ENCODE data around the gene GPS1. TPM values are rescaled to one million over a fixed set of nuclear protein-coding genes. Genes with fewer than 3 reads are reported as not detected.

Gene GPS1
- total RNA-seq, 3 donors from 2014 or later (not counting 1 experiment from before 2014, with no cell fraction given) = 78.9 to 87.6 (median 85.3) TPM

DNA sequence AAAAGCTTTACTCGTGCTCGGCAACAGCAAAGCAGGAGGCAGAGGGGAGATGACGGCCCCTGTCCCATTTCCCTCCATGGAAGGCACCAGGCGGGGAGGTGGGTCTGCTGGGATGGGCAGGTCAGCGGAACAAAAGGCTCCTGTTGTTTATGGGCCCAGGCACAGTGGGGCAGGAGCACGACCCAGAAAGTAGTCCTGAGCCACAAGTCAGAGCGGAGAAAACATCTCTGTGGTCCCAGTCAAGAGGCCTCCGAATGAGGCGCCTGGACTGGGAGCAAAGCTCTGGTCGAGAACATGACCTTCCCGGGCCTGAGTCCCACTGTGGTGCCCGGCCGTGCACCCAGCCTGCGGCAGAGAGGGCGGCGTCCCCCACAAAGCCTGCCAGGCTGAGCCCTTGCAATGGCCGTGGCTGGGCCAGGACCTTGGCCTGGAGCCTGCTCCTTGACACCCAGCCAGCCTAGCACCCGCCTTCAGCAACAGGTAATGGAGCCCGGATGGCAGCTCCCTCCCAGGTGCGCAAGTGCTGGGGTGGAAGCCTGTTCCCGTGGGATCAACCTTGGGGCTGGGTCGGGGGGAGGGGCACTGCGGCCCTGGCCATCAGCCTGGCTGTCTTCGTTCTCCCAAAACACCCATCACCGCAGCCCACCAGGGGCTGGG, 3.7 kb upstream of the GPS1 start:
- Histone ChIP-seq H3K4me3 (ENCODE audit: low read length) (no peak overlapping the region), H3K4me1 (ENCODE audit: control insufficient read depth, insufficient read depth, low read length) (peaks cover 20% of the 10 kb centered on the region), H3K36me3 (ENCODE audit: control insufficient read depth, insufficient read depth, low read length) (no peaks in the 10 kb centered on the region), H3K9me3 (ENCODE audit: control insufficient read depth, insufficient read depth, low read length) (no peaks in the 10 kb centered on the region), H3K27me3 (ENCODE audit: control insufficient read depth, insufficient read depth, low read length) (no peaks in the 10 kb centered on the region), H3K27ac (ENCODE audit: low read length) (no peak overlapping the region)
- no peak for ATAC-seq
- Mint-ChIP-seq H3K27me3 (ENCODE audit: low read depth in 2 of 2) (no peaks in the 10 kb centered on the region), H3K36me3 (no peaks in the 10 kb centered on the region), H3K9me3 (no peaks in the 10 kb centered on the region), H3K4me1 (peaks cover 0 to 11% of the 10 kb centered on the region in 2 donors), H3K4me3 (no peak overlapping the region), H3K27ac (no peak overlapping the region)
- DNase-seq = no peak
- WGBS (ENCODE audit: insufficient coverage) = 96% methylated on average over 24 of the region's 25 CpGs
- intact Hi-C loops (cut with micrococcal nuclease) = no loop called here
- TF ChIP-seq, protein P1, sequence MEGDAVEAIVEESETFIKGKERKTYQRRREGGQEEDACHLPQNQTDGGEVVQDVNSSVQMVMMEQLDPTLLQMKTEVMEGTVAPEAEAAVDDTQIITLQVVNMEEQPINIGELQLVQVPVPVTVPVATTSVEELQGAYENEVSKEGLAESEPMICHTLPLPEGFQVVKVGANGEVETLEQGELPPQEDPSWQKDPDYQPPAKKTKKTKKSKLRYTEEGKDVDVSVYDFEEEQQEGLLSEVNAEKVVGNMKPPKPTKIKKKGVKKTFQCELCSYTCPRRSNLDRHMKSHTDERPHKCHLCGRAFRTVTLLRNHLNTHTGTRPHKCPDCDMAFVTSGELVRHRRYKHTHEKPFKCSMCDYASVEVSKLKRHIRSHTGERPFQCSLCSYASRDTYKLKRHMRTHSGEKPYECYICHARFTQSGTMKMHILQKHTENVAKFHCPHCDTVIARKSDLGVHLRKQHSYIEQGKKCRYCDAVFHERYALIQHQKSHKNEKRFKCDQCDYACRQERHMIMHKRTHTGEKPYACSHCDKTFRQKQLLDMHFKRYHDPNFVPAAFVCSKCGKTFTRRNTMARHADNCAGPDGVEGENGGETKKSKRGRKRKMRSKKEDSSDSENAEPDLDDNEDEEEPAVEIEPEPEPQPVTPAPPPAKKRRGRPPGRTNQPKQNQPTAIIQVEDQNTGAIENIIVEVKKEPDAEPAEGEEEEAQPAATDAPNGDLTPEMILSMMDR (IDR thresholded peaks at IDR 0.05) = no peak

DNA sequence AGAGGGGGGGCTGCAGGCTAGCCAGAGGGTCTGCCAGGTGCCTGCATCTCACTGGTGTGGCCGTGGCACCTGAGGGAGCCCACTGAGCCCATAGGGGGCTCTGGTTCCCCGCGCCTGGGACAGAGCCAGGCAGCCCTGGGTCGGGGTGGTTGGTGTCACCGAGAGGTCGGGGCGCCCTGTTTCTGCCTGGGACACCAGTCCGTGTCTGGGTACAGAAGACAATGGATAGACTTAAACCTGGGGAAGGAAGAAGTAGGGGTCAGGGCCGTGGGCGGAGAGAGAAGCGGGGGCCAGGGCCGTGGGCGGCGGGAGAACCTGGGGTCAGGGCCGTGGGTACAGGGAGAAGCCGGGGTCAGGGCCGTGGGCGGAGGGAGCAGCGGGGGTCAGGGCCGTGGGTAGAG, 3.1 kb upstream of the GPS1 start:
- intact Hi-C loops (cut with micrococcal nuclease) = no loop called here
- Histone ChIP-seq H3K9me3 (ENCODE audit: control insufficient read depth, insufficient read depth, low read length) (no peaks in the 10 kb centered on the region), H3K27me3 (ENCODE audit: control insufficient read depth, insufficient read depth, low read length) (no peaks in the 10 kb centered on the region), H3K4me1 (ENCODE audit: control insufficient read depth, insufficient read depth, low read length) (peaks cover 26% of the 10 kb centered on the region), H3K27ac (ENCODE audit: low read length) (no peak overlapping the region), H3K4me3 (ENCODE audit: low read length) (no peak overlapping the region), H3K36me3 (ENCODE audit: control insufficient read depth, insufficient read depth, low read length) (peaks cover under 1% of the 10 kb centered on the region)
- WGBS (ENCODE audit: insufficient coverage) = 93% methylated on average over 20 of the region's 20 CpGs
- Mint-ChIP-seq H3K27ac (no peak overlapping the region), H3K27me3 (ENCODE audit: low read depth in 2 of 2) (no peaks in the 10 kb centered on the region), H3K4me3 (no peak overlapping the region), H3K9me3 (no peaks in the 10 kb centered on the region), H3K36me3 (no peaks in the 10 kb centered on the region), H3K4me1 (peaks cover 0 to 11% of the 10 kb centered on the region in 2 donors)
- no peak for DNase-seq
- ATAC-seq = no peak
- TF ChIP-seq, protein P1 (IDR thresholded peaks at IDR 0.05) = no peak

GRCh38 chr17:82049106-82049505, 2.6 kb upstream of the GPS1 start:
- H3K4me3 ChIP-seq (ENCODE audit: low read length) = no peak overlapping the region
- Mint-ChIP-seq H3K4me3 (no peak overlapping the region), H3K4me1 (peaks cover 0 to 11% of the 10 kb centered on the region in 2 donors), H3K27ac (no peak overlapping the region), H3K36me3 (no peaks in the 10 kb centered on the region), H3K27me3 (ENCODE audit: low read depth in 2 of 2) (no peaks in the 10 kb centered on the region), H3K9me3 (no peaks in the 10 kb centered on the region)
- WGBS (ENCODE audit: insufficient coverage) = 92% methylated on average over 8 of the region's 8 CpGs
- H3K27ac ChIP-seq (ENCODE audit: low read length) = no peak overlapping the region
- H3K4me1 ChIP-seq (ENCODE audit: control insufficient read depth, insufficient read depth, low read length) = peaks cover 30% of the 10 kb centered on the region
- H3K27me3 ChIP-seq (ENCODE audit: control insufficient read depth, insufficient read depth, low read length) = no peaks in the 10 kb centered on the region
- no peaks in the 10 kb centered on the region for H3K9me3 ChIP-seq (ENCODE audit: control insufficient read depth, insufficient read depth, low read length)
- intact Hi-C loops (cut with micrococcal nuclease) = no loop called here
- ATAC-seq (no peak), DNase-seq (no peak)
- H3K36me3 ChIP-seq (ENCODE audit: control insufficient read depth, insufficient read depth, low read length) = peaks cover 5% of the 10 kb centered on the region
- TF ChIP-seq, protein P1 (IDR thresholded peaks at IDR 0.05) = no peak

DNA sequence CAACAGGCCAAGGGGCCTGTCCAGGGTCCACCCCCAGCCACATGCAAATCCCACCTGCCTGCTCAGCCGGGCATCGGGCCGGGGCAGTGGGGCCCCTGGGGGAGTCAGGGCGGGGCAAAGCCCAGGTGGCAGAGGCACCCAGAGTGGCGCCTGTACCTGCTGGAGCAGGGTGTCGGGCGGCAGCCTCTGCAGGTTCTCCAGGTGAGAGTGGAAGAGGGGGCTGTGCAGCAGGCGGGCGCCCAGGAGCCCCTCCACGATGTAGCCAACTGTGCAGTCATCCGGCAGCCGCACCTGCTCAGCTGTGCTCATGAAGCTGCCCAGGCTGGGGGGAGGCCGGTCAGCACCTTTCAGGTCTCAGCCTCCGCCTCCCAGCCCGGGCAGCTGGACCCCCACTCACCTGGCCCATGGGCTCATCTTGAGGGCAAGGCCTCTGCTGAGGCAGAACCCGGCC, 2.2 kb upstream of the GPS1 start:
- DNase-seq (no peak), ATAC-seq (no peak)
- Histone ChIP-seq H3K4me1 (ENCODE audit: control insufficient read depth, insufficient read depth, low read length) (peaks cover 30% of the 10 kb centered on the region), H3K4me3 (ENCODE audit: low read length) (no peak overlapping the region), H3K9me3 (ENCODE audit: control insufficient read depth, insufficient read depth, low read length) (no peaks in the 10 kb centered on the region), H3K27ac (ENCODE audit: low read length) (no peak overlapping the region), H3K36me3 (ENCODE audit: control insufficient read depth, insufficient read depth, low read length) (peaks cover 8% of the 10 kb centered on the region), H3K27me3 (ENCODE audit: control insufficient read depth, insufficient read depth, low read length) (no peaks in the 10 kb centered on the region)
- peaks cover 0 to 11% of the 10 kb centered on the region in 2 donors for H3K4me1 Mint-ChIP-seq
- TF ChIP-seq, protein P1 (IDR thresholded peaks at IDR 0.05) = no peak
- intact Hi-C loops (cut with micrococcal nuclease) = no loop called here
- no peaks in the 10 kb centered on the region for H3K36me3 Mint-ChIP-seq
- no peak overlapping the region for H3K4me3 Mint-ChIP-seq
- H3K27ac Mint-ChIP-seq = no peak overlapping the region
- H3K27me3 Mint-ChIP-seq (ENCODE audit: low read depth in 2 of 2) = no peaks in the 10 kb centered on the region
- 94% methylated on average over 16 of the region's 16 CpGs for WGBS (ENCODE audit: insufficient coverage)
- no peaks in the 10 kb centered on the region for H3K9me3 Mint-ChIP-seq
